Glomerular visceral epithelial cell (primary cell): Measurements from ENCODE around the gene LKAAEAR1.

Experiments used
- DNase-seq: peaks from one replicate; pipeline ENCODE4 v3.0.0-alpha.2; 2016; ENCODE audit errors: extremely low spot score

The LKAAEAR1 gene

DNA sequence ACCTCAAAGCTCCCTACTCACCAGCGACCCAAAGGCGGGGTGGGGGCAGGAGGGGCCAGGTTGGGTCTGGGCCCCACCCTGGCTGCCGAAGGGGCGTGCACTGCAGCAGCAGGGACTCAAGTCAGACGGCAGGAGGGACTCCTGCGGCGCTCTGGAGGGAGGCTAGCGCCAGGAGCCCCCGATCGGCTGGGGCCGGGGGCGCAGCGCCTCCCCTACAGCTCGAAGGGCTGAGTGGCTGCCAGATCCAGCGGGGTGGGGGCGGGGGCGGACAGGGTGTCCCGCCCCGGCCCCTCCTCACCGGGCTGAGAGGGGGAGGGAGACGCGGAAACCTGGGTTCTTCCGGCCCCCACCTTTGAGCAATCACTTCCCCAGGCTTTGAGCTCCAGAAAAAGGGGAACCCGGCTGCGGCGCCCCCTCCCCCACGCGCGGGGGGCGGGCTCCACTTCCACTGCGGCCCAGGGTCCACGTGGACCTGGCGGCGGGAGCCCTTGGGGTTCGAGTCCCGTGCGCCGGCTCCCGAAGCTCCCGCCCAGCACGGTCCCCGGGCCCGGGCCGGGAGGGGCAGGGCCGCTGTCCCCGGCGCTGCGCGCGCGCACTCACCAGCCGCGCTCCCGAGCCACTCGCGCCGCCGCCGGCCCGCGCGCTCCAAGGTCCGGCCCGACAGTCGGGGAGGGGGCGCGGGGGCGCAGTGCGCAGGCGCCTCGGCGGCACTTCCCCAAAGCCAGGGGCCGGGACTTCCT, 4.8 kb downstream of the LKAAEAR1 start, which contains the start of gene RGS19:
TSS of gene RGS19 (minus strand) at position 246 of the 740 bp plus-strand sequence. CDS start 2,632 bp downstream, outside the sequence.
- peak; percentile 82 for DNase-seq

- DNase-seq, result no peak
Observed at GRCh38 chr20:64078934-64079272, 5.3 kb downstream of the LKAAEAR1 start.

GRCh38 chr20:64077876-64078551, 6.2 kb downstream of the LKAAEAR1 start:
- DNase-seq, result no peak

DNA sequence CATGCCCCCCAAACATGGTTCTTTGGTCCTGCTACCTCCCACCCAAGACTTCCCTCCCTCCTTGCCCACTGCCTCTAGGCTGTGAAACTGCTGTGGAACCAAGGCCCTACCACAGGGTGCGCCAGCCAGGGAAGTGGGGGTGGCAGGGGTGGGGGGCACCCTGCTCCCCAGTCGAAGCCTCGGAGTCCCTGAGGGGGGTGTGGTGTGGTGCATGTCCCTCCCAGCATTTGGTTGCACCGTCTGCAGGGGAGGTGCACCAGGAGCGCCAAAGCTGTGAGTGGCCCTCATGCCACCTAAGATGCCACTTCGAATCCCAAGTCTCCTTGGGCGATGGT, 6.7 kb downstream of the LKAAEAR1 start:
- DNase-seq, result no peak

- DNase-seq, result no peak
Observed at GRCh38 chr20:64077094-64077493, 7.1 kb downstream of the LKAAEAR1 start.

DNA sequence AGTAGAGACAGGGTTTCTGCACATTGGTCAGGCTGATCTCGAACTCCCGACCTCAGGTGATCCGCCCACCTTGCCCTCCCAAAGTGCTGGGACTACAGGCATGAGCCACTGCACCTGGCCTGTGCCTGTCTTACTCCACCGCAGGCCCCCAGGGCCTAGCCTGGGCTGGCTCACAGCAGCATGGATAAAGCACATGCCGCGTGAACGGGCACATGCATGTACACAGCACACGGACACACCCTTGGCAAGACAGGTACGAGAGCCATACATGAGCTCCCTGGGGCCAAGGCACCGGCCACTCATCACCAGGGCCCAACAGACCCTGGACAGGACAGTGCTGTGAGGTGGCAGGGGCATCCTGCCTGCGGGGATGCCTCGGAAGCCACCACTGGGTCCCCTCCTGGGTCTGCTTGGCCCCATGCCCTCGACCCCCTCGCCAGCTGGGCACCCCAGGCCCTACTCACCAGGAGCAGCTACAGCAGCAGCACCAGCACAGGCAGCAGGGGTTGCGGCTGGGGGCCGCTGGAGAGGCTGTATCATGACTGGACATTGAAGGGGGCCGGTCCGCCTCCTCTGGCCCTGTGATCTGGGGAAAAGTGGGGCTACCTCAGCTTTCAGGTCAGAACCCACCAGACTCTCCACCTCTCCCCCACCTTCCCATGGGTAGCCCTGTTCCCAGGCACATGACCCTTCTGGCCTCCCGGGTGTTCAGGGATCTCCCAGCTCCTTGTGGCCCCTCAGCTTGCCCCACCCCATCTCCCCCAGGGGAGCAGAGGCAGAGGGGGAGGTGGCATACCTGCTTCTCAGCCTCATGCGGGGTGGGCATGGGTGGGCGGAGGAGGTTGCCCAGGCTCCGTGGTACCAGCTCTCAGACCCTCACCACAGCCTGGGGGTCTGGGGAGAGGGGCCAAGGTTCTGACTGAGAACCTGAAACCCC, 7.9 kb downstream of the LKAAEAR1 start:
- no peak for DNase-seq

DNA sequence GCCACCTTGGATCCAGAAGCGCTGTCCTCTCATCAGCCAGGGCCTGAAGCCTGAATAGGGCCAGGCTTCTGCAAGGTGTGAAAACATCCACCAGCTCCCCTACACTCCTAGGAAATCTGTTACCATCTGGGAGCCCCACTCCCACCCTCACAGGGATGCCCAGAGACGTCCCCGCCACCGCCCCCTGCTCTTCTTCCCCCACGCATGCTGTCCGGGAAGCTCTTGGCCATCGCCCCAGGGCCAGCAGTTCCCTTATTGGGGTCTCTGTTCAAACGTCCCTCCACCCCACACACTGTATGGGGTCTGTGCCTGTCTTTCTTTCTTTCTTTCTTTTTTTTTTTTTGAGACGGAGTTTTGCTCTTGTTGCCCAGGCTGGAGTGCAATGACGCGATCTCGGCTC, 8.6 kb downstream of the LKAAEAR1 start:
- DNase-seq, result no peak

DNA sequence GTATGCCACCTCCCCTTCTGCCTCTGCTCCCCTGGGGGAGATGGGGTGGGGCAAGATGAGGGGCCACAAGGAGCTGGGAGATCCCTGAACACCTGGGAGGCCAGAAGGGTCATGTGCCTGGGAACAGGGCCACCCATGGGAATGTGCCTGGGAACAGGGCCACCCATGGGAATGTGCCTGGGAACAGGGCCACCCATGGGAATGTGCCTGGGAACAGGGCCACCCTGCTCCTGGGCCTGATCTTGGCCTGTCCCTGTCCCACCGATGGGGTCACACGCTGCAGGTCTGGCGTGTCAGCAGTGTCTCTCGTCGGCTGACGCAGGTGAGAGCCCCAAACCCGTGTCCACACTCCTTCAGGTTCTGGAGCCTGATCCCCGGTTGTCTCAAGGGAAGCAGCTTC, 9.2 kb downstream of the LKAAEAR1 start:
- no peak for DNase-seq

- no peak for DNase-seq
Observed at GRCh38 chr20:64074184-64074789, 9.9 kb downstream of the LKAAEAR1 start.

DNA sequence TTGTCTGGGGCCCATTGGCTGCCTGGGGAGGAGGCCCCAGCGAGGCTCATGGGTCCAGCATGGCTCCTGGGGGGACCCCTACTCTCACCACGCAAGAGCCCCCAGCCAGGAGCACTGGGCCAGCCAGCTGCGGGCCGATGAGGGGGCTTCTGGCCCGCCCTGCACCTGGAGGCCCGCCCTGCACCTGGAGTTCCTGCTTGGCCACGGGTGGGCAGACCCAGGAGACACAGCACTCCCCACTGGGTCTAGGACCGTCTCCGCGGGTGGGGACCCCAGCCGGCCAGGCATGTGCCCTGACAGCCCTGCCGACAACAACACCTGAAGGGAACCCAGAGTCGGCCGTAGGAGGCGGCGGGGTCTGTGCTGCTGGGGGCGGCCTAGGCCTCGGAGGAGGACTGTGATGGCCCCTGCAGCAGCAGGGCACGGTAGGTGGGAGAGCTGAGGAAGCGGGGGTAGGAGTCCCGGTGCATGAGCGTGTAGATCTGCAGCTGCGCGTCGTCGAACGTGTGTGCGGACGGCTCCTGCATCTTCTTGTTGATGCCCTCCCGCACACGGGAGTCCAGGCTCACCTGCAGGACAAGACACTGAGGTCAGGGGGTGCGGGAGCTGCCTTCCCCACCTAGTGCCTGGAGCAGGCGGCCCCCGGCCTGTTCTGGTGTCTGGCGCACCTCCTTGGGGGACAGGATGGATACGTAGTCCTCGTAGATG, 10.6 kb downstream of the LKAAEAR1 start:
- DNase-seq, result no peak

DNA sequence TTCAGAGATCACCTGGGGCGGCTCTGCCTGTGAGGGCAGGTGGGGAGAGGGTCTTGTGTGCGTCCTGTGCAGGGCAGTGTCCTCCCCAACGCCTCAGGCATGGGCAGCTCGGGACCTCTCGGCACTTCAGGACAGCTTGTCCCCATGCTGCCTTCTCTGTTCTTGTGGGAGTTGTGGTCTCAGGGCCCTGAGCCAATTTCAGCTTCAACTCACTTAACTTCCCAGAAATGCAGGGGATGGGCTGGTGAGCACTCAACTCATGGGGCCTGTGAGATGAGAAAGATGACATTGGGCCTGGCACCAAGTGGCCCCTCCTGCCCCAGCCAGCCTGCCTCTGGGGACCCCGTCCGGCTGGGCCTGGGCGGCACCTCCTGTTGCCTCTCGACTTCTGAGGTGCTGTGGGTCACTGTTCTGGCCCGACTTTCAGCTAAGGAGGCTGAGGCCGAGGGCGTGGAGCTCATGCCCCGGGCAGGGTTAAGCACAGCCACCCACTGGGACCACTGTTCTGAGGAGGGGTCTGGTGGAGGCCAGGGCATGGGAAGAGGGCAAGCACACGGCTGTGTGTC, 11.6 kb downstream of the LKAAEAR1 start:
- no peak for DNase-seq

DNA sequence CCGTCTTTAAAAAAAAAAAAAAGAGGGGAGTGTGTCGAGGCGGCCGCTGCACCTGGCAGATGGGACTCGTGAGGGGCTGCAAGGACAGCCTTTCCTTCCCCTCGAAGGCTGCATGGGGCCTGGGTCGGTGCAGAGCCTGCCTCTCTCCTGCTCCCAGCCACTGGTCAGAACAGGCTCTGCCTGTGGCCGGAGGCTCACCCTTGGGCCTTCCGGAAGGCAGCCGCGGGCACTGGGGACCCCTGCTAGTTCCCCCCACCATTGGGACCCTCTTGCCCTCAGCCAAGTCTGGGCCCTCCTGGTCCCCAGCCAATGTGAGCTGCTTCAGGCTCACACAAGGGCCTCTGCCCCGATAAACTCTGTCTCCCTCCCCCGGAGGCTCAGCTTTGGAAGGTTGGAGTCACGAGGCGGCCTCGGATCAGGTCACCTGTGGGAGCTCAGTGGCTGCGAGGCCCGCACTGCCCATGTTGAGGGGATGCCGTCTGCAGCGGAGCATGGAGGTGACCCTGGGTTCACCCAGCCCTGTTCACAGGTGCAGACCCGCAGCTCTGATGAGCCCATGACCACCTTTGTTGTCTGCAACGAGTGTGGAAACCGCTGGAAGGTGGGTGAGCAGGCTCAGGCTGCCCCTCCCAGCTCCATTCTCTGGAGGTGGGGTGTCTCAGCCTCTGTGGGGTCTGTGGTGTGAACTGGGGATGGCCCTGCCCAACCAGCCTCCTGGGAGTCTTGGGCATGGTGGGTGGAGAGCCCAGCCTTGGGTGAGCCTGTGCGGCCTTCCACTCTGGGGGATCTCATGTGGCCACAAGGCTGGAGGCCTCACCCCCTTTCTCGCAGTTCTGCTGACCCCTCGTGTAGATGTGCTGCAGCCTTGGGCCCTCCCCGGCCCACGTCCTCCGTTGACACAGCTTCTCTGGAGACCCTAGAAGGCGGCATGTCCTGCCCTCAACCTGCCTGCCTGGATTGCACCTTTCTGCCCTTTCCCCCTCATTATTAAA, 12.6 kb downstream of the LKAAEAR1 start:
- no peak for DNase-seq

GRCh38 chr20:64070244-64070993, 13.8 kb downstream of the LKAAEAR1 start:
- DNase-seq, result no peak

- DNase-seq, result peak; percentile 51
Observed at GRCh38 chr20:64069614-64070243, 14.5 kb downstream of the LKAAEAR1 start.

DNA sequence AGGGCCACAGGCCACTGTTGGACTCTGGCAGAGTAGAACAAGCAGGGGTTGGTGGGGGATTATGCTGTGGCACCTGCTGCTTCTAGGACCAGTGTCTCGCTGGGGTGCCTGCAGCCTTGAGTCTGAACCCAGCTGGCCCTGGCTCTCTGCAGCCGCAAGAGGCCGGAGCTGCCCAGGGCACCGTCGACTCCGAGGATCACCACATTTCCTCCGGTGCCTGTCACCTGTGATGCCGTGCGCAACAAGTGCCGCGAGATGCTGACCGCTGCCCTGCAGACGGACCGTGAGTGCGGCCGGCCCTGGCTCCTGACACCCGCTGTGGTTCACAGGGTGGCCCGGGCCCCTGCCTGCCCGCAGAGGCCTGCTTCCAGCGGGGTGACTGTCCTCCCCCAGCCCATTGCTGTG, 15.0 kb downstream of the LKAAEAR1 start:
- no peak for DNase-seq

DNA sequence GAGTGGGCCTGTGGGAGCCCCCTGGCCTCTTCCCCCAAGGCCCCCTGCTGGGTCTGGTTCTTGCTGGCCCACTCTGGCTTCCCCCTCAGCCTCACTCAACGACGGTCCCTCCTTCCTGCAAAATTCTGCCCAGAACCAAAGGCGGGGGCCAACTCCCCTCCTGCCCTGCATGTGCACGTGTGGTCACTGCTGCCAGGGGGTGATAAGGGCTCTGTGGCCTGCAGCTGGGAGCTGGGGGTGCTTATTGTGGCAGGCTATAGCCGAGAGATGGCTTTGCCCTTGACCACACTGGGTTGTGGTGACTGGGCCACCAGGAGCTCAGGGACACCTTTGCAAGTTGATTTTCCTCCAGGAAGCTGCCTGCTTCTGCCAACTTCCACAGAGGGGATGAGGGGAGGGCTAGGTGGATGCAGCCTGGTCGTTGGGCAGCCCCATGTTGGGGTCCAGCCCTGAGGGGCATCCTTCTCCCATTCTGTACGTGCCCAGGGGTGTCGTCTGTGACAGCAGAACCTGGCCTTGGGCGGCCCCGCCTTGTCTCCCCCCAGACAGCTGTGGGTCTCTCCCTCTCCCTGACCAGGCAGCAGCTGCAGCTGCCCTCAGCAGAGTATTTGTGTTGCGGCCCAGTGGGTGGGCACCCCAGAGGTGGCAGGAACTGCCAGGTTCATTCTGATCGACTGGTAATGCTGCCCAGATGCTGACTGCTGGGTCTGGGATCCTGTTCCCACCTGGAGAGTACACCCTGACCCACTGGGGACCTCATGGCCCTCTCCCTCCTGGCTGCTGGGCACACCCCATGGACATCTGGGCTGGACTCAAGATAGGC, 15.6 kb downstream of the LKAAEAR1 start:
- DNase-seq, result no peak

- DNase-seq, result no peak
Observed at GRCh38 chr20:64067733-64068307, 16.4 kb downstream of the LKAAEAR1 start.
